ENCODE data around the gene TGFB3. TPM values are rescaled to one million over a fixed set of nuclear protein-coding genes. Genes with fewer than 3 reads are reported as not detected.
A peak's percentile ranks its signal among the peaks of the same experiment; 100 is the strongest.
"Not testable (repeated sequence)": the region's sequence is repeated elsewhere in the genome, so short reads cannot be mapped to it uniquely, and the experiment has no call there.

The TGFB3 gene
- total RNA-seq, 8 experiments from 2014 or later, result 0.96 to 21.7 (median 3.6) TPM

GRCh38 chr14:75934998-75935628 lies 46.7 kb downstream of the TGFB3 start:
- H3K27ac ChIP-seq, result no peak overlapping the region
- WGBS, 10 experiments, result 50 to 100% (median 79%) methylated on average over 1 to 2 of the region's 2 CpGs; no CpG with 5 or more reads in 4 of the 10 experiments
- no peak overlapping the region for H3K4me3 ChIP-seq
- no peak for ATAC-seq (replicated peaks in 6 of 8)
- in situ Hi-C loops (cut with MboI; ENCODE audit: low pct_unique_long_range_greater_than_20kb in 2 of 9, low sequenced_read_pairs in 9 of 9, unreplicated experiment in 9 of 9), result no loop called here
- no peaks in the 10 kb centered on the region for H3K4me1 ChIP-seq (replicated peaks in 1 of 2)

- no peak overlapping the region for H3K27ac ChIP-seq
- no peak overlapping the region for H3K4me3 ChIP-seq
- no peak for ATAC-seq (replicated peaks in 6 of 8)
- in situ Hi-C loops (cut with MboI; ENCODE audit: low pct_unique_long_range_greater_than_20kb in 2 of 9, low sequenced_read_pairs in 9 of 9, unreplicated experiment in 9 of 9), result no loop called here
- 0 to 100% (median 60%) methylated on average over 1 to 2 of the region's 2 CpGs; no CpG with 5 or more reads in 3 of the 10 experiments for whole genome bisulfite sequencing, 10 experiments
- H3K4me1 ChIP-seq (replicated peaks in 1 of 2), result peaks cover 0 to 4% of the 10 kb centered on the region in 2 donors
Measured at GRCh38 chr14:75933712-75934296, 48.0 kb downstream of the TGFB3 start.

- peak; percentile 83 to 94 (median 89) for ATAC-seq (replicated peaks in 6 of 8)
- H3K27ac ChIP-seq, result peak overlapping the region; percentile 55 to 73
- 7 to 63% (median 32%) methylated on average over 2 to 4 of the region's 5 CpGs; no CpG with 5 or more reads in 3 of the 10 experiments for WGBS, 10 experiments
- H3K4me1 ChIP-seq (replicated peaks in 1 of 2), result peaks cover 5 to 13% of the 10 kb centered on the region in 2 donors
- in situ Hi-C loops (cut with MboI; ENCODE audit: low pct_unique_long_range_greater_than_20kb in 2 of 9, low sequenced_read_pairs in 9 of 9, unreplicated experiment in 9 of 9), result no loop called here
- peak overlapping the region in 3 of 5 donors; percentile 1 to 17 (median 16) for H3K4me3 ChIP-seq
Measured at GRCh38 chr14:75928690-75929181, 53.1 kb downstream of the TGFB3 start.

GRCh38 chr14:75927564-75928087 lies 54.2 kb downstream of the TGFB3 start:
- ATAC-seq (replicated peaks in 6 of 8), result no peak
- in situ Hi-C loops (cut with MboI; ENCODE audit: low pct_unique_long_range_greater_than_20kb in 2 of 9, low sequenced_read_pairs in 9 of 9, unreplicated experiment in 9 of 9), result no loop called here
- peaks cover 5 to 13% of the 10 kb centered on the region in 2 donors for H3K4me1 ChIP-seq (replicated peaks in 1 of 2)
- H3K4me3 ChIP-seq, result no peak overlapping the region
- H3K27ac ChIP-seq, result no peak overlapping the region
- WGBS, 10 experiments, result 55 to 100% (median 82%) methylated on average over 1 to 6 of the region's 6 CpGs; no CpG with 5 or more reads in 1 of the 10 experiments

GRCh38 chr14:75926431-75927115 lies 55.2 kb downstream of the TGFB3 start:
- H3K4me1 ChIP-seq (replicated peaks in 1 of 2), result peaks cover 5 to 13% of the 10 kb centered on the region in 2 donors
- in situ Hi-C loops (cut with MboI; ENCODE audit: low pct_unique_long_range_greater_than_20kb in 2 of 9, low sequenced_read_pairs in 9 of 9, unreplicated experiment in 9 of 9), result no loop called here
- ATAC-seq (replicated peaks in 6 of 8), result no peak
- WGBS, 10 experiments, result 81 to 100% (median 96%) methylated on average over 1 to 4 of the region's 4 CpGs; no CpG with 5 or more reads in 1 of the 10 experiments
- H3K4me3 ChIP-seq, result no peak overlapping the region
- no peak overlapping the region for H3K27ac ChIP-seq

GRCh38 chr14:75925141-75925840 lies 56.5 kb downstream of the TGFB3 start:
- ATAC-seq (replicated peaks in 6 of 8); in situ Hi-C loops (cut with MboI; ENCODE audit: low pct_unique_long_range_greater_than_20kb in 2 of 9, low sequenced_read_pairs in 9 of 9, unreplicated experiment in 9 of 9): not testable (repeated sequence)
- no CpG with 5 or more reads among the region's 54 CpGs for WGBS, 10 experiments

GRCh38 chr14:75920421-75920820 lies 61.4 kb downstream of the TGFB3 start:
- ATAC-seq (replicated peaks in 6 of 8); H3K4me3 ChIP-seq; H3K4me1 ChIP-seq (replicated peaks in 1 of 2); in situ Hi-C loops (cut with MboI; ENCODE audit: low pct_unique_long_range_greater_than_20kb in 2 of 9, low sequenced_read_pairs in 9 of 9, unreplicated experiment in 9 of 9); H3K27ac ChIP-seq: not testable (repeated sequence)
- WGBS, 10 experiments, result 83 to 100% (median 92%) methylated on average over 1 to 3 of the region's 4 CpGs; no CpG with 5 or more reads in 3 of the 10 experiments

More at GRCh38 chr14:75925141-75925840, 56.5 kb downstream of the TGFB3 start:
- H3K4me1 ChIP-seq (replicated peaks in 1 of 2), result peaks cover 5 to 13% of the 10 kb centered on the region in 2 donors
- not testable (repeated sequence) for H3K27ac ChIP-seq, H3K4me3 ChIP-seq

GRCh38 chr14:75917946-75918335 lies 63.9 kb downstream of the TGFB3 start:
- Histone ChIP-seq H3K4me1 (replicated peaks in 1 of 2) (no peaks in the 10 kb centered on the region), H3K4me3 (no peak overlapping the region), H3K27ac (no peak overlapping the region)
- in situ Hi-C loops (cut with MboI; ENCODE audit: low pct_unique_long_range_greater_than_20kb in 2 of 9, low sequenced_read_pairs in 9 of 9, unreplicated experiment in 9 of 9), result loop anchor here in 1 of 9 experiments (10.0 kb wide), 1 partner anchor 57 kb away; no protein-coding TSS in a partner anchor
- 33 to 80% methylated on average over 1 of the region's 1 CpG; no CpG with 5 or more reads in 8 of the 10 experiments for WGBS, 10 experiments
- no peak for ATAC-seq (replicated peaks in 6 of 8)

- ATAC-seq (replicated peaks in 6 of 8), result no peak
Measured at GRCh38 chr14:75917322-75917945, 64.4 kb downstream of the TGFB3 start.

GRCh38 chr14:75915045-75915444 lies 66.8 kb downstream of the TGFB3 start:
- Histone ChIP-seq H3K4me3 (no peak overlapping the region), H3K27ac (no peak overlapping the region), H3K4me1 (replicated peaks in 1 of 2) (peaks cover 9 to 11% of the 10 kb centered on the region in 2 donors)
- ATAC-seq (replicated peaks in 6 of 8), result no peak
- WGBS, 10 experiments, result 83 to 100% (median 100%) methylated on average over 1 to 2 of the region's 2 CpGs; no CpG with 5 or more reads in 2 of the 10 experiments
- in situ Hi-C loops (cut with MboI; ENCODE audit: low pct_unique_long_range_greater_than_20kb in 2 of 9, low sequenced_read_pairs in 9 of 9, unreplicated experiment in 9 of 9), result loop anchor here in 1 of 9 experiments (10.0 kb wide), 1 partner anchor 60 kb away; no protein-coding TSS in a partner anchor

More at GRCh38 chr14:75917322-75917945, 64.4 kb downstream of the TGFB3 start:
- in situ Hi-C loops (cut with MboI; ENCODE audit: low pct_unique_long_range_greater_than_20kb in 2 of 9, low sequenced_read_pairs in 9 of 9, unreplicated experiment in 9 of 9), result loop anchor here in 1 of 9 experiments (10.0 kb wide), 1 partner anchor 57 kb away; no protein-coding TSS in a partner anchor
- no peak overlapping the region for H3K27ac ChIP-seq
- H3K4me3 ChIP-seq, result no peak overlapping the region
- no peaks in the 10 kb centered on the region for H3K4me1 ChIP-seq (replicated peaks in 1 of 2)
- WGBS, 10 experiments, result 75 to 92% (median 83%) methylated on average over 1 to 10 of the region's 10 CpGs

- 80 to 100% (median 100%) methylated on average over 1 to 2 of the region's 2 CpGs for WGBS, 10 experiments
- in situ Hi-C loops (cut with MboI; ENCODE audit: low pct_unique_long_range_greater_than_20kb in 2 of 9, low sequenced_read_pairs in 9 of 9, unreplicated experiment in 9 of 9), result loop anchor here in 1 of 9 experiments (10.0 kb wide), 1 partner anchor 62 kb away; no protein-coding TSS in a partner anchor
- H3K4me3 ChIP-seq, result no peak overlapping the region
- H3K4me1 ChIP-seq (replicated peaks in 1 of 2), result peaks cover 9 to 11% of the 10 kb centered on the region in 2 donors
- no peak overlapping the region for H3K27ac ChIP-seq
- ATAC-seq (replicated peaks in 6 of 8), result no peak
Measured at GRCh38 chr14:75913183-75913582, 68.6 kb downstream of the TGFB3 start.

- 0 to 100% (median 31%) methylated on average over 1 to 5 of the region's 7 CpGs; no CpG with 5 or more reads in 2 of the 10 experiments for WGBS, 10 experiments
- peaks cover 9 to 11% of the 10 kb centered on the region in 2 donors for H3K4me1 ChIP-seq (replicated peaks in 1 of 2)
- ATAC-seq (replicated peaks in 6 of 8), result peak in 5 of 8 experiments; percentile 100
- H3K27ac ChIP-seq, result peak overlapping the region; percentile 56 to 74
- in situ Hi-C loops (cut with MboI; ENCODE audit: low pct_unique_long_range_greater_than_20kb in 2 of 9, low sequenced_read_pairs in 9 of 9, unreplicated experiment in 9 of 9), result loop anchor here in 1 of 9 experiments (10.0 kb wide), 1 partner anchor 63 kb away; no protein-coding TSS in a partner anchor
- H3K4me3 ChIP-seq, result no peak overlapping the region
Measured at GRCh38 chr14:75911883-75912282, 69.9 kb downstream of the TGFB3 start.
